ENCODE results near the gene PLA2R1.

The PLA2R1 gene

DNA sequence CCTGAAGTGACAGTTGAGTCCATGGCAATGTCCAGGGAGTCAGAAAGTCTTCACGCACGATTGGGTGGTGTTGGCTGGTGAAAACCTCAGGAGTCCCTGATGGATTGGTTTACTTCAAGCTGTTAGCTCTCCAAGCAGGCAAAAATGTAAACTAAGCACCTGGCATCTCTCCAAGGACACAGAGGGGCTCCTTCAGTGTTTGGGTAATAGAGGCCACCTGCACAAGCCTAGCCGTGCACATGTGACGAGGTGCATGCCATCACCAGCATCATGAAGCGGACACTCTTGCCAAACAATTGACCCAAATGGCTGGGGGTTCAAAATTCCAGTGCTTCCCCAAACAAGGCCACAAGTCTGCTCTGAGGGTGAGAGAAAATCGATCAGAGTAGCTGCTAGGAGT lies 159.7 kb downstream of the PLA2R1 start:
- H3K9me3 Mint-ChIP-seq = no peaks in the 10 kb centered on the region
- ATAC-seq (replicated peaks; ENCODE audit: extremely low read depth, poor library complexity, severe bottlenecking) = no peak
- H3K27me3 Mint-ChIP-seq = no peaks in the 10 kb centered on the region
- peak overlapping the region; percentile 100 for H3K4me3 Mint-ChIP-seq
- peaks cover 14% of the 10 kb centered on the region for H3K36me3 Mint-ChIP-seq (ENCODE audit: insufficient read depth)
- peaks cover 52% of the 10 kb centered on the region for H3K4me1 Mint-ChIP-seq
- peak overlapping the region; percentile 99 for H3K27ac Mint-ChIP-seq (ENCODE audit: low read depth)
- DNase-seq (ENCODE audit: low spot score in 2 of 2) = no peak

DNA sequence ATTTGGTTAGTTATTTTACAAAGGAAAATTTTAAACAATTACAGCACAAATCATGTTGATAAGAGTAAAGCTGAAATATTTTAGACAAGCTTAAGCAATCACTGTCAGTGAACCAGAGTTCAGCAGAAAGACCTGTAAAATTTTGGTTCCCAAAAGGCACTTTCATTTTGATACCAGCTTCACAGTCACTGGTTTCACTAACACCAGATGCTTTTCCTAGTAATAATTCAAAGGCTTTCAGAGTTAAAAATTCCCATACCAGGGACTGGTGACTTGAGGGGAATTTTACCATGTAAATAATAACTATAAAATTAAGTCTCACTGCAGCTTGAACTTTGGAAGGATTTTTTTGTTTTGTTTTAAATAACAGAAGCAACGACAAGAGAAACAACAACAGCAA lies 162.1 kb downstream of the PLA2R1 start:
- peaks cover 71% of the 10 kb centered on the region for H3K4me1 Mint-ChIP-seq
- no peak overlapping the region for H3K27ac Mint-ChIP-seq (ENCODE audit: low read depth)
- H3K4me3 Mint-ChIP-seq = no peak overlapping the region
- peaks cover 17% of the 10 kb centered on the region for H3K36me3 Mint-ChIP-seq (ENCODE audit: insufficient read depth)
- H3K9me3 Mint-ChIP-seq = no peaks in the 10 kb centered on the region
- DNase-seq (ENCODE audit: low spot score in 2 of 2) (no peak), ATAC-seq (replicated peaks; ENCODE audit: extremely low read depth, poor library complexity, severe bottlenecking) (no peak)
- H3K27me3 Mint-ChIP-seq = no peaks in the 10 kb centered on the region

DNA sequence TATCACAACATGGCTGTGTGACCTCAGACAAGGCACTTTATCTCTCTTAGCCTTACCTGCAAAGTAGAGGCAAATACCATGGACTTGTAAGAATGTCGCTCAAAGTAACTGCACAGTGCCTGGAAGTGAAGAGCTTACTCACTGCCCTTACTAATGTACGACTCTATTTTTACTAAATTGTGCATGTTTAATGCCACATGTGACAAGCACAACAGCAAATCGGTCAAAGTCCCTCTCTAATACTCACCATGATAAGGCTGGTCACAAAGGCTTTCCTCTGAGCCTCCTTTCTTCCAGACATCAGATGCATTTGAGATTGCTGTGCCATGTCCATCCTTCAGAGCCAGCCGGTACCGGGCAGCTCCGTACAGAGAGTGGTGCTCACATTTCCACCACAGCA lies 164.0 kb downstream of the PLA2R1 start:
- peaks cover 64% of the 10 kb centered on the region for H3K4me1 Mint-ChIP-seq

DNA sequence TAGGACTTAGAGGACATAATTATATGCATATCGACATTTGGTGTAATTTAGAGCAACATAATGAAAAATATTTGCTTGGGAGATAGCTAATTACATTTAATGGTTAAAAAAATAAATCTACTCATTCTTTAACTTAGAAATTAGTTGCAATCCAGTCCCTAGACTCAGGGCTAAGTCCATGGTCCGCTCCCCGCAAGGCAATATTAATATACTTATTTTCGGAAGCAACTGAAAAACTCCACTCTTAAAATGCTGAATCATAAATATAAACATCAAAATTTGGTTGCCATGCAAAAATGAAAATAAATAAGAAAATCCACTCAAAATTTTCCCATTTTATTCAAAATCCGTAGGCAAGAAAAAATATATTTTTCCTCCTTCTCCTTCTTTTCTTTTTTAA lies 164.7 kb downstream of the PLA2R1 start:
- ATAC-seq (replicated peaks; ENCODE audit: extremely low read depth, poor library complexity, severe bottlenecking) = no peak
- H3K9me3 Mint-ChIP-seq = no peaks in the 10 kb centered on the region
- H3K4me1 Mint-ChIP-seq = peaks cover 62% of the 10 kb centered on the region
- H3K27me3 Mint-ChIP-seq = no peaks in the 10 kb centered on the region
- no peak overlapping the region for H3K4me3 Mint-ChIP-seq
- DNase-seq (ENCODE audit: low spot score in 2 of 2) = no peak
- peaks cover 14% of the 10 kb centered on the region for H3K36me3 Mint-ChIP-seq (ENCODE audit: insufficient read depth)
- no peak overlapping the region for H3K27ac Mint-ChIP-seq (ENCODE audit: low read depth)

More for the DNA sequence above, 164.0 kb downstream of the PLA2R1 start:
- H3K27ac Mint-ChIP-seq (ENCODE audit: low read depth) = no peak overlapping the region
- H3K4me3 Mint-ChIP-seq = no peak overlapping the region
- no peak for DNase-seq (ENCODE audit: low spot score in 2 of 2)
- no peaks in the 10 kb centered on the region for H3K27me3 Mint-ChIP-seq
- peaks cover 14% of the 10 kb centered on the region for H3K36me3 Mint-ChIP-seq (ENCODE audit: insufficient read depth)
- no peak for ATAC-seq (replicated peaks; ENCODE audit: extremely low read depth, poor library complexity, severe bottlenecking)
- H3K9me3 Mint-ChIP-seq = no peaks in the 10 kb centered on the region

DNA sequence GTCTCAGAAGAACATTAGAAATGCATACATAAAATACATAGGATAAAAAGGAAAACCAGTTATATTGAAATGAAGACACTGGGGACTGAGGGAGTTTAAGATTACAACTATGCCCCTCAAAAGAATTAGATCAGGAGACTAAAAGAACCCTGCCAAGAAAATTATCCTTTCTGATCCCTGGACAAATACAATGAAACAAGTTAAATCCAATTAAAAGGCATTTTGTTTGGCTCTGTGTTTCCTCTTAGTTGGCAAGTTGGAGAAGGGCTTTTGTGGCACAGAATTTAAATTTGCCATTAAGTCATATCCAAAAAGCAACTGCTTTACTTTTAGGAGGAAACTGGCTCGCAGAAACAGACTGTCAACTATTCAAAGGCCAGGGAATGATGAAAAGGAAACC lies 165.3 kb downstream of the PLA2R1 start:
- no peak overlapping the region for H3K27ac Mint-ChIP-seq (ENCODE audit: low read depth)
- H3K4me3 Mint-ChIP-seq = no peak overlapping the region
- peaks cover 56% of the 10 kb centered on the region for H3K4me1 Mint-ChIP-seq

DNA sequence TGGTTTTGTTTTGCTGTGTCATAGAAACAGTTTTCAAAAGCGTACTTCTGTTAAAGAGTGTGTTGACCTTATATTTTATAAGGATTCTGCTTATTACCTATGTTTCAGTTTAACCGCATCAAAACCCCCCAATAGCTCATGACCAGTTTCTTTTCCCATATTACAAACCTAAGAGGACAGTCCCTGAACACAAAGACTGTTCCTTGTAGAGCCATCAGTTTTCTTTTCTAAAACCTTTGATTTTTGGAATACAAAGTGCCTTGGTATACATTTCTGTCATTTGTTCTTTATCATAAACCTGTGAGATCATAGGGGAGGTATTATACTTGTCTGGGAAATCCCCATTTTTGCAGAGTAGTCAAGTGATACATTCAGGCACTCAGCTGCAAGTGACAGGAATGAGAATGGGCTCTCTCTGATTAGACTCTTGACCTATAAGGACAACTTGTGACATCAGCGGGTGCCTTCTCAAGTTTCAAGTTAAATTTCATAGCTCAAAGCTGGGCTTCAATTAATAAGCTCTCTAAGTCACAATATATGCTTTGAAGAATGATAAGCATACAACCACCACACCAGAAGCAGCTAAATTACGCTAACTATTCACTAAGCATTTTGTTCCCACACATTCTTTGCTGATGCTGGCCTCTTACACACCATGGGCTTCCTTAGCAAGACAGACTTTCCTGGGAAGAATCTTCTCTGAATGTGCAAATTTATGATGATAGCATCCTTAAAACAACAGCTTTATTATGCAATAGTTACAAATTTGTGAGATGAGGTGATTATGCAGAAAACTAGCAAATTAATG lies 167.0 kb downstream of the PLA2R1 start:
- Mint-ChIP-seq H3K4me3 (no peak overlapping the region), H3K9me3 (no peaks in the 10 kb centered on the region), H3K27me3 (no peaks in the 10 kb centered on the region), H3K36me3 (ENCODE audit: insufficient read depth) (peaks cover 11% of the 10 kb centered on the region), H3K4me1 (peaks cover 46% of the 10 kb centered on the region), H3K27ac (ENCODE audit: low read depth) (peak overlapping the region; percentile 12)
- ATAC-seq (replicated peaks; ENCODE audit: extremely low read depth, poor library complexity, severe bottlenecking) (no peak), DNase-seq (ENCODE audit: low spot score in 2 of 2) (no peak)

More for the DNA sequence above, 165.3 kb downstream of the PLA2R1 start:
- H3K9me3 Mint-ChIP-seq = no peaks in the 10 kb centered on the region
- H3K27me3 Mint-ChIP-seq = no peaks in the 10 kb centered on the region
- DNase-seq (ENCODE audit: low spot score in 2 of 2) (no peak), ATAC-seq (replicated peaks; ENCODE audit: extremely low read depth, poor library complexity, severe bottlenecking) (no peak)
- H3K36me3 Mint-ChIP-seq (ENCODE audit: insufficient read depth) = peaks cover 14% of the 10 kb centered on the region

DNA sequence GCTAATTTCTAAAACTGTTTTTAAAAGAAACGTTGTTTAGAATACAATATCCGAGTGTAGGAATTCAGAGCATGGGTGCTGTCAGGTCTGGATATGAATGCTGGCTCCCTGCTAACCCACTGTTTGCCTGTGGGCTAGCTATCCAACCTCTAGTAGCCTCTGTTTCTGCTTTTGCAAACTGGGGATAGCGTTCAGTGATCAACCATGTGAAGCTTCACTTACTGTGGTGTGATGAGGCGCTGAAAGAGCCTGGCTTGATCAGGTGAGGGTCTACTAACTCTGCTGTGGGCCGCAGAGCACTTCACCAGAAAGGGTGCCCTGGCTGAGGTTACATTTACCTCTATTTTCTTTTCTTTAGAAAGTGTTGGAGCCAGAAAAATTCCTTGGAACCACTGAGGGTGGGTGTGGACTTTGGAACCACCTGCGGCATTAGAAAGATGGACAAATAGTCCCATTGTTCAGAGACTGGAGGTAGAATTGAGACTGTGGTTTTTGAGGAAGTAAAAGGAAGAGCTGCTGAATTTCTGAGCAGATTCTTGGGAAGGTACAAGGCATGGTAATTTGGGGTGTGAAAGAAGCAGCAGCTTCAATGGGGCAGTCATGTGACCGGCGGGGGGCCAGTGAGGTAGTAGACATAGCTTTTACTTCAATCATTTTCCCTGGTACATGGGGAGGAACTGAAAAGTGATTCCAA lies 168.1 kb downstream of the PLA2R1 start:
- no peaks in the 10 kb centered on the region for H3K9me3 Mint-ChIP-seq
- peak overlapping the region; percentile 63 for H3K27ac Mint-ChIP-seq (ENCODE audit: low read depth)
- H3K4me3 Mint-ChIP-seq = no peak overlapping the region
- no peaks in the 10 kb centered on the region for H3K27me3 Mint-ChIP-seq
- peaks cover 11% of the 10 kb centered on the region for H3K36me3 Mint-ChIP-seq (ENCODE audit: insufficient read depth)
- ATAC-seq (replicated peaks; ENCODE audit: extremely low read depth, poor library complexity, severe bottlenecking) (no peak), DNase-seq (ENCODE audit: low spot score in 2 of 2) (no peak)
- H3K4me1 Mint-ChIP-seq = peaks cover 51% of the 10 kb centered on the region

DNA sequence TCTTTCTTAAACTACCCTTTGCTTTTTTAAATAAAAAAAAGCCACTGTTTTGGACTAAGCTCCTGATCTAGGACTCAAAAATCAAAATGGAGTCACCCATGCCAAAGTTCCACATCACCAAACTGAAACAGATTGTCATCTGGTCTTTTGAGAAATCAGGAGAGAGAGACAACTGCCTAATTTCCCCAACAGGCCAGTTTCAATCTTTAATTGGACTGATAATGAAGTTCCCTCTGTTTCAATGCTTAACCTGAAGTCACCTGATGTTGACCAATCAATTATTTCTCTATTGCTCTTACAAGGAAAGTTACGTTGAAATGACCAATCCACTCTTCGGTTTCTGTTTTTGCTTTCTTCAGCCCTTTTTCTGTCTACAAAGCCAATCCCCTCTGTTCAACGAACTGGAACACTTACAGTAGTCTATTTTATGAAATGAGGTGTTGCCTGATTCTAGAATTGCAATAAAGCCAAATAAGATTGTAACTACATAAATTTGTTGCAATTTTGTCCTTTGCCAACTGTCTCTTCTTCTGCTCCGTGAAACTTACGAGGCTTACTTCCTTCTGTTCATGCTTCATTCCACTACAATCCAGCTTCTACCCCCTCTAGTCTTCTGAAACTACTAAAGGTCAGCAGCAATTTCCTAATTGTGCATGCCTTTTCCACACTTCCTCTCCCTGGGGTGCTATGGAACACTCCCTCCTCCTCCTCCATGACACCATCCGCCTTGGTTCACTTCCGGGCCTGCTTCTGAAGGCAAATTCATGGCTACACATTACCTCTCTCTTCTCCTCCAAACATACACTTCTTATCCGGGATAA lies 169.2 kb downstream of the PLA2R1 start:
- no peak for ATAC-seq (replicated peaks; ENCODE audit: extremely low read depth, poor library complexity, severe bottlenecking)
- peaks cover 9% of the 10 kb centered on the region for H3K36me3 Mint-ChIP-seq (ENCODE audit: insufficient read depth)
- peaks cover 46% of the 10 kb centered on the region for H3K4me1 Mint-ChIP-seq
- H3K4me3 Mint-ChIP-seq = no peak overlapping the region
- H3K27me3 Mint-ChIP-seq = no peaks in the 10 kb centered on the region
- no peak for DNase-seq (ENCODE audit: low spot score in 2 of 2)
- H3K9me3 Mint-ChIP-seq = no peaks in the 10 kb centered on the region
- H3K27ac Mint-ChIP-seq (ENCODE audit: low read depth) = no peak overlapping the region

DNA sequence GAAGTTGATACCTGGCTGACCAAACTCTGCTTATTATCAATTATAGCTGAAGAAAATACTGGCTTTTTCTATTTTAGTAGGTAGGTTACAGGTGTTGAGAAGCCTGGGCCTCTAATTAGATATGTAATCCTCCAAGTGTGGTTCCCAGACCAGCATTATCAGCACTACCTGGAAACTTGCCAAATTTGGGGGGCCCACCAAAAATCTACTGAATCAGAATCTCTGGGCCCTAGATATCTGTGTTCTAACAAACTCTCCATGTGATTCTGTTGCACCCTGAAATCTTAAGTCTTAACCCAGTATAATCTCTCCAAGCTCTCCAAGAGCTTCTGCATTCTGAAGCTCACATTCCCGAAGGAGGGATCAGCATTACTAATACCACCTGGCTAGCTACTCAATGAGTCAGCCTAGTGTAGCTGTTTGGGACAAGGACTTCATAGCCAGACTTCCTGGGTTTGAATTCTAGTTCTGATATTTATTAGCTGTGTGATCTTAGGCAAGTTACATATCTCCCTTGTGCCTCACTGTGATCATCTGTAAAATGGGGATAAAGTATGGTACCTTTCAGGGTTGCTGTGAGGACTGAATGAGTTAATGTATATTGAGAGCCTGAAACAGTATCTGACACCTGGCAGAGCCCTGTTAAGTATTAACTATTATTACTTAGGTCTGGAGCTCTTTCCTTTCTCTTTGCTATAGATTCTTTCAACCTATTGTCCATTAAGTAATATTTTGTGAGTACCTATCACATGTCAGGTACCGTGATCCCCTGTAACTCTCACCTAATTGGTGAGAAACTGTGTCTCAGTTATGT lies 170.3 kb downstream of the PLA2R1 start:
- peaks cover 35% of the 10 kb centered on the region for H3K4me1 Mint-ChIP-seq
- no peak overlapping the region for H3K4me3 Mint-ChIP-seq
- no peaks in the 10 kb centered on the region for H3K27me3 Mint-ChIP-seq
- peaks cover 8% of the 10 kb centered on the region for H3K36me3 Mint-ChIP-seq (ENCODE audit: insufficient read depth)
- H3K27ac Mint-ChIP-seq (ENCODE audit: low read depth) = peak overlapping the region; percentile 58
- no peak for ATAC-seq (replicated peaks; ENCODE audit: extremely low read depth, poor library complexity, severe bottlenecking)
- DNase-seq (ENCODE audit: low spot score in 2 of 2) = no peak
- H3K9me3 Mint-ChIP-seq = no peaks in the 10 kb centered on the region

DNA sequence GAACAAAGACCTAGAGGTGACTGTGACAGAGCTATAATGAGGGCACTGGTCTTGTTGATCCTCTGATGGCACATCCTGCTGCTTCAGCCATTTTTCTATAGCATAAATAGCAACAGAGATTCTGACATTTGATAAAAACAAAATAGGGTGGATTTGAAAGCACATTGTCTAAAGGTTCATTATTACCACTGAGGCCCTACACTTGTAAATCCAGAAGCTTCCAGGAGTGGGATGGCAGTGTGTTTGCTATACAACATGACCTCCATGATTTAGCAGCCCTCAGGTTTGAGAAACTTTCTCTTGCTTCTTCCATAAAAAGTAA lies 171.2 kb downstream of the PLA2R1 start:
- H3K27ac Mint-ChIP-seq (ENCODE audit: low read depth) = no peak overlapping the region
- peaks cover 27% of the 10 kb centered on the region for H3K4me1 Mint-ChIP-seq
- no peak overlapping the region for H3K4me3 Mint-ChIP-seq
- DNase-seq (ENCODE audit: low spot score in 2 of 2) (no peak), ATAC-seq (replicated peaks; ENCODE audit: extremely low read depth, poor library complexity, severe bottlenecking) (no peak)
- H3K27me3 Mint-ChIP-seq = no peaks in the 10 kb centered on the region
- H3K36me3 Mint-ChIP-seq (ENCODE audit: insufficient read depth) = peaks cover 7% of the 10 kb centered on the region
- H3K9me3 Mint-ChIP-seq = no peaks in the 10 kb centered on the region

DNA sequence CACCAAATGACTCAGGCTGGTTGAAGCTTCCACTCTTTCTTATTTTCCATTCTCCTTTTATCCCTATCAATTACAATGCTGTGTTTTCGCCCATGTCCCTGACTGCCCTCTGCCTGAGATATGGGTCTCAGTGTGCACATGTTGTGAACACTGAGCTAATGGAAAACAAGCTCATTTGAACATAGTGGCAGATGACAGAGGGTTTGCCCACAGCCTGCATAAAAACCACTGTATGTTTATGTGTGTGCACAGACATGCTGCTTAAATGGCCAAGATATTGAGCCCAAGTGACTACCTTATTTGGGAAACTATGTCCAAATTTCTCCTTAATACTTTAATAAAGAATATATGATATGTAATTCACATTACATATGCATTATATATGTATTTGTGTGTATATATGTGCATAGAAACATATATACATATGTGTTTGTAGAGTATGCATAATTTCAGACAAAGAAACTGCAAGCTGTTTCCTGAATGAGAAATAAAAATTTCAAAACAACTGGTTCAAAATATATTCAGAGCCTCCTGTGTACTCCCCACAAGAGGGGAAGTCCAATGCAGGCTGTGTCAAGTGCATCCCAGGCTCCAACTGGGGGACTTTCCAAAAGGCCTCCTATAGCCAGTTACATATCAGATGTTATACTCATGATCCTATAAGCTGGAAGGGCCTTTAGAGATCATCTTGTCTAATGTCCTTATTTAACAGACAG lies 171.7 kb downstream of the PLA2R1 start:
- H3K9me3 Mint-ChIP-seq = no peaks in the 10 kb centered on the region
- no peak for ATAC-seq (replicated peaks; ENCODE audit: extremely low read depth, poor library complexity, severe bottlenecking)
- no peak overlapping the region for H3K27ac Mint-ChIP-seq (ENCODE audit: low read depth)
- H3K27me3 Mint-ChIP-seq = no peaks in the 10 kb centered on the region
- no peak overlapping the region for H3K4me3 Mint-ChIP-seq
- DNase-seq (ENCODE audit: low spot score in 2 of 2) = no peak
- H3K36me3 Mint-ChIP-seq (ENCODE audit: insufficient read depth) = peaks cover 10% of the 10 kb centered on the region
- peaks cover 22% of the 10 kb centered on the region for H3K4me1 Mint-ChIP-seq

Data from central memory CD8-positive, alpha-beta T cell (primary cell).